AG04450 (cell line): ENCODE measurements around the gene CPNE2. TPM values are rescaled to one million over a fixed set of nuclear protein-coding genes. Genes with fewer than 3 reads are reported as not detected.

Experiments used
- CTCF ChIA-PET: fragments of 300-600, 350-600 bp; formaldehyde crosslinking; extraction: SDS; loops from one replicate; lab custom pipeline; 2022; ENCODE audit warnings: antibody characterized with exemption, inconsistent platforms; lab: Charles Lee
- POLR2A ChIA-PET: fragments of 350-600 bp; formaldehyde crosslinking; extraction: SDS; loops from one replicate; lab custom pipeline; 2021; ENCODE audit warnings: antibody characterized with exemption, inconsistent platforms; lab: Yijun Ruan, JAX
- DNase-seq: peaks from one replicate; pipeline ENCODE4 v3.0.0-alpha.2; 2011; ENCODE audit warnings: low read depth, low spot score
- H3K27ac ChIP-seq: one replicate; pipeline ENCODE4 v1.5.1; 2012; ENCODE audit warnings: low read depth, low read length, control low read depth
- H3K27me3 ChIP-seq: one replicate; pipeline ENCODE4 v1.6.0; 2012; ENCODE audit warnings: low read length; ENCODE audit not compliant: control insufficient read depth, insufficient read depth
- H3K4me3 ChIP-seq: 2 replicates; pipeline ENCODE4 v1.5.1; 2011; ENCODE audit warnings: mild to moderate bottlenecking, low read depth, low read length, control low read depth
- H3K9me3 ChIP-seq: 2 replicates; pipeline ENCODE4 v1.5.1; 2012; ENCODE audit warnings: low read length; ENCODE audit not compliant: control insufficient read depth, insufficient read depth
- CTCF ChIP-seq: IDR thresholded peaks from 2 replicates; pipeline ENCODE4 v1.5.1; 2011; ENCODE audit warnings: low read depth, low read length, control low read depth, inconsistent platforms
- polyA plus RNA-seq: library from polyadenylated mRNA; depleted of rRNA; stranded (reverse); fragments of >200 nt; gene quantifications from 2 replicates; pipeline ENCODE4 v1.2.3, GENCODE V29; 2011

CPNE2 gene
- polyA plus RNA-seq, 1 experiment: 26.2 TPM

DNA sequence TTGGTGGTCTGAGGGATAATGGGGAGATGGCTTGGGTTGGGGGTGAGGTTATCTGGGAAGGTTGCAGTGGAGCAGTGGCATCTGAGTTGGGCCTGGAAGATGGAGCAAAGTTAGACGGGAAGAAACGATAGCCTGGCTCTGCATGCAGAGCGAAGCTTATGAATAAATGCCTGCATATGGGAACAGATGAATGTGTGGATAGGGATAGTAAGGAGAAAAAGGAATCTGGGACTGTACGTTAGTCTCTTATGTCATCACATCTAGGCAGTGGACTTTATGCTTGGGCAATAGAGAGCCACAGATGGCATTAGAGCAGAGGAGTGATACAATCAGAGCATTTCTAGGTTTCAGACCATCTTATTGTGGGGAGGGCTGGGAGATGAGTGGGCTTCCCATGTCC is 33.0 kb downstream of the CPNE2 start:
- CTCF ChIA-PET: no interaction called here
- Histone ChIP-seq H3K27me3 (no peaks in the 10 kb centered on the region), H3K27ac (no peak overlapping the region), H3K4me3 (no peak overlapping the region), H3K9me3 (no peaks in the 10 kb centered on the region)
- POLR2A ChIA-PET: no interaction called here
- DNase-seq: no peak
- TF ChIP-seq CTCF: no peak

- H3K27me3 ChIP-seq: no peaks in the 10 kb centered on the region
- H3K9me3 ChIP-seq: no peaks in the 10 kb centered on the region
- no peak for DNase-seq
- H3K27ac ChIP-seq: no peak overlapping the region
- H3K4me3 ChIP-seq: no peak overlapping the region
- CTCF ChIA-PET: no interaction called here
- no peak for TF ChIP-seq CTCF
- POLR2A ChIA-PET: no interaction called here
These were observed 33.6 kb downstream of the CPNE2 start for GRCh38 chr16:57125969-57126368.

DNA sequence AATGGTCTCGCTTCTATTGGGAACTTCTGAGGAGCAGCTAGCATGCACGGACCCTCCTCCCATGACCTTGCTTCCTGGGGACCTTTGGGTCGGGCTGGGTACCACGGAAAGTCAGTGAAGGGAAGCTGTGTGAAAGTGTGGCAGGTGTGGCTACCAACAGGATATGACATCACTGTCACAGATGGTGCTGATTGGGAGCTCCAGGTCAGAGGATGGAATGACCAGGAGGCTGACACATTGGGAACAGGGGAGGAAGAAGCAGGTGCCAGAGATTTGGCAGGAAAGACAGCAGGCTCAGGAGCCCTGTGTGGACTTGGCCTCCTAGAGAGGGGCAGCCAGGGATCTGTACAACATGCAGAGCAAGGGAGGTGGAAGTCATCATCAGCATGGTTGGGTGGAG is 34.0 kb downstream of the CPNE2 start:
- CTCF ChIA-PET: no interaction called here
- DNase-seq: no peak

DNA sequence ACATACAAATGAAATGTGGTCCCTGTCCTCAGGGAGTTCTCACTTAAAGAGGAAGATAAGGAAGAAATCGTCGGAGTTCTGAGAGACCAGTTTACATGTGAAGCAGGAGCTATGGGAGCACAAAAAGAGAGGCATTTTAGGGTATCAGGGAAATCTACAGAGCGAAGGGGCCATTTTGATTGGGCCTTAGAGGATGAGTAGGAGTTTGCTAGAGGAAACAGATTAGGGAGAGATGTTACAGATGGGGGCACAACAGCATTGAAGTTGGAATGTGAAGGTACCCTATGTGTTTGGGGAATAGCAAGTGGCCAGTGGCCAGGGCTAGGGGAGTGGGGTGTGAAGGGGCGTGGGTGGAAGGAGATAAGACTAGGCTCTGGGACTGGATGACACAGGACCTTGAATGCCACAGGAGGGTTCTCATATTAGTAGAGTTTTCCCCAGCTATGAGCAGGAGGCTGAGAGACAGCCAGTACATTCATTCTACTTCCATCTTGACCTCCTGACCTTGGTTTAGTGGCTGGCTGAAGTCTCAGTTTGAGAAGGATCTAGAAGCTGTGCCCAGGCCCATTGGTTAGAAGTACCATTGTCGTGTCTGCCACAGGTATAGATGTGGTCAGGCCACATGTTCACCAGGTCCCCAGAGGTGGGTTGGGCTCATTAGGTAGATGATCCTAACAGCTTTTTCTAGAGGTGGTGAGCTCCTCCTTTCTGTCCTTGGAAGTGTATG is 34.8 kb downstream of the CPNE2 start:
- DNase-seq: no peak
- Histone ChIP-seq H3K27me3 (no peaks in the 10 kb centered on the region), H3K4me3 (no peak overlapping the region), H3K27ac (no peak overlapping the region), H3K9me3 (no peaks in the 10 kb centered on the region; the same call in 1 of the 2 replicates)
- no peak for TF ChIP-seq CTCF
- ChIA-PET POLR2A (no interaction called here), CTCF (no interaction called here)

More for the DNA sequence above, 34.0 kb downstream of the CPNE2 start:
- Histone ChIP-seq H3K27ac (no peak overlapping the region), H3K4me3 (no peak overlapping the region), H3K27me3 (no peaks in the 10 kb centered on the region), H3K9me3 (no peaks in the 10 kb centered on the region; the same call in 1 of the 2 replicates)
- TF ChIP-seq CTCF: no peak
- POLR2A ChIA-PET: no interaction called here

- CTCF ChIA-PET: no interaction called here
- POLR2A ChIA-PET: no interaction called here
These were observed 35.5 kb downstream of the CPNE2 start for GRCh38 chr16:57127836-57128235.

More at GRCh38 chr16:57127836-57128235, 35.5 kb downstream of the CPNE2 start:
- no peak for DNase-seq
- TF ChIP-seq CTCF: no peak
- Histone ChIP-seq H3K27me3 (no peaks in the 10 kb centered on the region), H3K27ac (no peak overlapping the region), H3K4me3 (no peak overlapping the region), H3K9me3 (no peaks in the 10 kb centered on the region; the same call in 1 of the 2 replicates)
